KMS-11 (cell line): ENCODE data around the gene MEX3D.

Source experiments
- H2AFZ ChIP-seq: fragments of 200-600 bp; sonication (generic); 2 replicates; pipeline ENCODE4 v1.6.1; 2016; ENCODE audit warnings: antibody characterized with exemption, mixed run types, low read depth
- H3K27ac ChIP-seq: fragments of 200-600 bp; sonication (generic); 2 replicates; pipeline ENCODE4 v1.6.1; 2016; ENCODE audit warnings: mild to moderate bottlenecking, mixed run types
- H3K27me3 ChIP-seq: fragments of 200-600 bp; sonication (generic); 2 replicates; pipeline ENCODE4 v1.6.1; 2017; ENCODE audit warnings: mild to moderate bottlenecking, low read depth, mixed run types, moderate library complexity; ENCODE audit not compliant: insufficient read depth
- H3K36me3 ChIP-seq: fragments of 200-600 bp; sonication (generic); 2 replicates; pipeline ENCODE4 v1.6.1; 2017; ENCODE audit warnings: mild to moderate bottlenecking, mixed run types; ENCODE audit not compliant: insufficient read depth
- H3K4me1 ChIP-seq: fragments of 200-600 bp; sonication (generic); 2 replicates; pipeline ENCODE4 v1.6.1; 2016; ENCODE audit warnings: mild to moderate bottlenecking, low read depth, mixed run types; ENCODE audit not compliant: poor library complexity, severe bottlenecking
- H3K4me2 ChIP-seq: fragments of 200-600 bp; sonication (generic); 2 replicates; pipeline ENCODE4 v1.7.0; 2016; ENCODE audit warnings: mild to moderate bottlenecking, mixed run types
- H3K4me3 ChIP-seq: fragments of 200-600 bp; sonication (generic); IDR thresholded peaks from 2 replicates; pipeline ENCODE4 v1.6.1; 2017; ENCODE audit warnings: low read depth, low read length, mixed read lengths; ENCODE audit not compliant: insufficient read depth
- H3K79me2 ChIP-seq: fragments of 200-600 bp; sonication (generic); 2 replicates; pipeline ENCODE4 v1.6.1; 2016; ENCODE audit warnings: low read depth, mixed run types; ENCODE audit not compliant: insufficient read depth
- H3K9ac ChIP-seq: fragments of 200-600 bp; sonication (generic); 2 replicates; pipeline ENCODE4 v1.6.1; 2016; ENCODE audit warnings: mild to moderate bottlenecking, mixed run types
- H4K20me1 ChIP-seq: fragments of 200-600 bp; sonication (generic); 2 replicates; pipeline ENCODE4 v1.6.1; 2016; ENCODE audit warnings: mild to moderate bottlenecking, mixed run types; ENCODE audit not compliant: insufficient read depth
- CTCF ChIP-seq: fragments of 200-600 bp; sonication (generic); conservative IDR thresholded peaks from 2 replicates; pipeline ENCODE4 v1.6.1; 2017; ENCODE audit warnings: low read depth, mild to moderate bottlenecking, antibody characterized with exemption, low read length, moderate library complexity, mixed read lengths

MEX3D gene

DNA sequence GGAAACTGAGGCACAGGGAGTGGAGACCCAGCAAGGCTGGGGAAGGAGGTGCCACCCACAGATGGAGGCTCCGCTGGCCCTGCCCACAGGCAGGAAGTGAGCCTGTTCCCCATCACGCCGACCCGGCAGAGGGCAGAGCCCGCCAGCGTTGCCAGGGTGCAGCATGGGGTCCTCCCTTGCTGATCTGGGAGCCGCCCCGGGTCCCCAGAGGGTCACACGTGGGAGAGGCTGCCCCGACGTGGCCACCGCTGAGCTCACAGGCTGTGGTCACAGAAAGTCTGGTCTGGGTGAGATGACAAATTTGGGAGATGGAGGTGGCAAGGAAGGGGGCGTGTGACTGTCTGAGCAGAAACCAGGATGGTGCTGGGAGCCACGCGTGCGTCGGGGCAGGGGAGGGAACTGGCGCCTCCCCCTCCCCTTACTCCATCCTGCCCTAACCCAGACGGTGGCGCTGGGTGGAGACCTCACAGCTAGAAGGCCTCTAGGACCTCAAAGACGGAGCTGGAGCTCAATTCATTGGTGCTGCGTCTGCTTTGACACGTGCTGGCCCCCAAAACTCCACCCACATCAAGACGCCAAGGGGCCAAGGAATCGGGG, 7.7 kb downstream of the MEX3D start:
- Histone ChIP-seq H3K4me2 (no peak overlapping the region), H3K27ac (no peak overlapping the region), H3K27me3 (no peaks in the 10 kb centered on the region), H3K4me1 (no peaks in the 10 kb centered on the region), H3K4me3 (no peak overlapping the region), H3K9ac (no peak overlapping the region), H3K79me2 (no peaks in the 10 kb centered on the region), H4K20me1 (no peaks in the 10 kb centered on the region), H3K36me3 (no peaks in the 10 kb centered on the region), H2AFZ (no peak overlapping the region)
- TF ChIP-seq CTCF = no peak

DNA sequence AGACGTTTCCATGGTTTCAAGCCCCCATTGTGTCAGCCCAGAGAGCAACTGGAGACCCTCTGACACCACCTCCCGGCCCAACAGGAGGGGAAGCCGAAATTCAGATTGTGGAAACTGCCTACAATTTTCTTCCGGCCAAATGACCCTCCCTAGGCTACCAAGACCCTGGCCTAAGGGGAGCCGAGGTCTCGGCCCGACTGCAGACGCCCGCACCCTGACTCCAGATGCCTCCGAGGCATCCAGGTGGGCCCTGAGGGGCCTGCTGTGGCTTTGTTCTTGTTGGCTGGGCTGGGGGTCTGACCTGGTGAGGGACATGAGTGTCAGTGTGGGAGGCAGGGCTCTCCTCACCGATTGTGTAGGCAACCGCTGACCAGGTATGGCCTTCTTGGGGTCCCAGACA, 9.6 kb downstream of the MEX3D start:
- Histone ChIP-seq H3K4me3 (no peak overlapping the region), H4K20me1 (no peaks in the 10 kb centered on the region), H3K4me1 (no peaks in the 10 kb centered on the region), H3K79me2 (no peaks in the 10 kb centered on the region), H3K27me3 (no peaks in the 10 kb centered on the region), H3K36me3 (no peaks in the 10 kb centered on the region), H2AFZ (no peak overlapping the region), H3K4me2 (no peak overlapping the region), H3K9ac (no peak overlapping the region), H3K27ac (no peak overlapping the region)
- no peak for TF ChIP-seq CTCF

GRCh38 chr19:1556390-1557070, 11.6 kb downstream of the MEX3D start:
- H3K4me1 ChIP-seq = no peaks in the 10 kb centered on the region
- no peak overlapping the region for H3K4me2 ChIP-seq
- no peak overlapping the region for H3K4me3 ChIP-seq
- H3K27me3 ChIP-seq = peaks cover under 1% of the 10 kb centered on the region; the same call in 1 of the 2 replicates
- no peak overlapping the region for H2AFZ ChIP-seq
- no peak for TF ChIP-seq CTCF
- no peaks in the 10 kb centered on the region for H4K20me1 ChIP-seq
- H3K27ac ChIP-seq = no peak overlapping the region
- H3K36me3 ChIP-seq = no peaks in the 10 kb centered on the region
- H3K9ac ChIP-seq = no peak overlapping the region
- no peaks in the 10 kb centered on the region for H3K79me2 ChIP-seq

DNA sequence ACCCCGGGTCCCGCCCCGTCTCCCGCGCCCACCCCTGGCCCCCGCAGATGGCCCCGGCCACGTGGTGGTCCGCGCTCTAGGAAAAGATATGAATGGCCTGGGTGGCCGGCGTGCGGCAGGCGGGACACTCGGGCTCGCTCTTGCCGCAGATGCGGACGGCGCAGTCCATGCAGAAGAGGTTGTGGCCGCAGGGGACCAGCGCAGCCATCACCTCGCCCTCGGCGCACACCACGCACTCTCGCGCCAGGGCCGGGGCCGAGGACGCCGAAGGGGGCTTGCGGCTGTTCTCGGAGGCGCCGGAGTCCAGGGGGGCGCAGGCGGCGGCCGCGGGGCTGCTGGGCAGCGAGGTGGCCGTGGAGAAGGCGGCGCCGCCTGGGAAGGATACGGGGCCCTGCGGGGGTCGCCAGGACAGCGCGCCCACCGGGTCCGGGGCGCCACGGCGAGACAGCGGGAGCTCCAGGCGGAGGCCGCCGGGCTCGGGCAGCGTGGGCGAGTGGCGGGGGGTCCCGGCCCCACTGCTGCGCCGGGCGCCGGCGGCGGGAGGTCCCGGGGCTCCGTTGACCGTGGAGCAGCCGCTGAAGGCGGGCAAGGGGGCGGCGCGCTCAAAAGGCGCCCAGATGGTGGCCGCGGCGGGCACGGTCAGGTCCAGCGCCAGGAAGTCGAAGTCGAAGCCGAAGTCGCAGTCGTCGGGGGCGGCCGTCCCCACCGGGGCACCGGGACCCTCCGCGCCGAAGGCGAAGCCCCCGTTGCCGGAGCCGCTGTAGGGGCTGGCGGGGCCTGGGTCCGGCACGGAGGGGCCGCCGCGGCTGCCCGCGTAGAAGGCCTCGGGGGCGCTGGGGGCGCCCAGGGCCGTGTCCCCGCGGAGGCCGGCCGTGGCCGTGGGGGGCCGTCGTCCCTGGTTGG, 12.4 kb downstream of the MEX3D start:
- H3K36me3 ChIP-seq = no peaks in the 10 kb centered on the region
- H3K27me3 ChIP-seq = peaks cover 3% of the 10 kb centered on the region; the same call in 1 of the 2 replicates

More for the DNA sequence above, 12.4 kb downstream of the MEX3D start:
- H3K4me3 ChIP-seq = no peak overlapping the region
- no peak overlapping the region for H2AFZ ChIP-seq
- no peak for TF ChIP-seq CTCF
- no peak overlapping the region for H3K27ac ChIP-seq
- H3K4me1 ChIP-seq = no peaks in the 10 kb centered on the region
- no peak overlapping the region for H3K4me2 ChIP-seq
- no peak overlapping the region for H3K9ac ChIP-seq
- no peaks in the 10 kb centered on the region for H4K20me1 ChIP-seq
- no peaks in the 10 kb centered on the region for H3K79me2 ChIP-seq
